CD4-positive, alpha-beta T cell treated with Interleukin-2 at 100 ng/mL for 4 hours (primary cell): ENCODE measurements around the gene CHN1.

Experiments
- DNase-seq: peaks from one replicate; pipeline ENCODE4 v3.0.0-alpha.2; 2020; ENCODE audit warnings: low spot score

The CHN1 gene

DNA sequence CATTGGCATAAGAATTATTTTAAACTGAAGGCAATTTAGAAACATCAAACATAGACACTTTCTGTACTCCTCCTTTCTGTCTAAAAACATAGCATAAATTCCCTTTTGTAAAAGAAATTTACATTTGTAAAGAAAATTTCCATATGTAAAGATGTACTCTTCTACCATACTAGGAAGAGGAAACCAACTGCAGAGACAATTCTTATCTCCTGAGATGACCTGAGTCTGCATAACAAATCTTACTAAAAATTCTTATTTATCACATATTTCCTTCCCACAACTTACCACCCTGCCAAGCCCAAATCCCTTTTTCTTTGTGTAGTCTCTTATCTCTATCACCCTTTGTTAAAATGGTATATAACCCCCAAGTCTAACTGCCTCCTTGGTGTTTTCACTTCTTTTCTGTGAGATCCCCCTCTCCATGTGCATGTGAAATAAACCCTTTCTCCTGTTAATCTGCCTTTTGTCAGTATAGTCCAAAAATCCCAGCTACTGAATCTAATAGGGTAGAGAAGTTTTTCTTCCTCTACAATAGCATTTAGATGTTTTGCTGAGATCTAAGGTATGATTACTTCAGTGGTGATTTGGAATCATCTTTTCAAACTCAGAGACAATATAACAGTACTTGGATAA lies 81.0 kb downstream of the CHN1 start:
- DNase-seq, result no peak

DNA sequence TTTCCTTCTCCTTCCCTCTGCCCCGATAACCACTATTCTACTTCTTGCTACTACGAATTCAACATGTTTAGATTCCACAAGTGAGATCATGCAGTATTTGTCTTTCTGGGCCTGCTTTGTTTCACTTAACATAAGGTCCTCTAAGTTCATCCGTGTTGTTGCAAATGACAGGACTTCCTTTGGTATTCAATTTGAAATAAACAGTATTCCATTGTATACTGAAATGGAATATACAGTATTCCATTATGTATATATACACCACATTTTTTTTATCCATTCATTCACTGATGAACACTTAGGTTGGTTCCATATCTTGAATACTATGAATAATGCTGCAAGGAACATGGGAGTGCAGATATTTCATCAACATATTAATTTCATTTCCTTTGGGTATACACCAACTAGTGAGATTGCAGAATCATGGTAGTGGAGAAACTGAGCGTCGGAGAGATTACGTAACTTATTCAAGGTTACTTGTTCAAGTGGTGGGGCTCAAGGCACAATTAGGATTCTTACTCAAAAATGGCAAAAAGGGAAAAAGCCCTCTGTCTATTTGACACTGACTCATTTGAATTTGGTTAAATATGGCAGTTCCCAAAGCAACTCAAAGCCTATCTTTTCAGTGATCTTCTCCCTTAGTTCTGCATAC lies 85.1 kb downstream of the CHN1 start:
- DNase-seq, result no peak

DNA sequence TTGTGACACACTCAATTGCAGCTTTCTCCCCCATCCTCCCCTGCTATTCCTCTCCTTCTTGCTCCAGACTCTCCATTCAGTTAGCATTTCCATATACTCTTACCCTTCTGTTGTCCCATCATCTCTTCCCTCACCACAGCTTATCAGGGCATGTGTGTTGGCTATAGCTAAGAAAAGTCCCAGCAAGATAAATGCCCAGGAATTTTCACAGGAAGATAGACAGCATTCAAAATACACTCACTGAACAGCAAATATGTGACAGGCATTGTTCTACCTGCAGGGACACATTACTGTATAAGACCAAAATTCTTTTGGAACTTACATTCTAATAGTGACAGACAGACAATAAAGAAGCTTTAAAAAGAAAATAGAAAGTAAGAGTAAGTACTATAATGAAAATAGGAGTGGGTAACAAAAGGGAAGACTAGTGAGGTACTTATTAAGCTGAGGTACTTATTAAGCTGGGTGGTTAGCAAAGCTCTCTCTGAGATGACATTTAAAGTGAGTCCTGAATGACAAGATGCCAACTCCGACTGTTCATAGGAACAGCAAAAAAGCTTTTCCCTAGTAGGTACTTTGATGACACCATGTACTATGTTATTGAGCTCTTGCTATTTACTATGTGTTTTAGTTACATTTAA lies 86.2 kb downstream of the CHN1 start:
- no peak for DNase-seq

DNA sequence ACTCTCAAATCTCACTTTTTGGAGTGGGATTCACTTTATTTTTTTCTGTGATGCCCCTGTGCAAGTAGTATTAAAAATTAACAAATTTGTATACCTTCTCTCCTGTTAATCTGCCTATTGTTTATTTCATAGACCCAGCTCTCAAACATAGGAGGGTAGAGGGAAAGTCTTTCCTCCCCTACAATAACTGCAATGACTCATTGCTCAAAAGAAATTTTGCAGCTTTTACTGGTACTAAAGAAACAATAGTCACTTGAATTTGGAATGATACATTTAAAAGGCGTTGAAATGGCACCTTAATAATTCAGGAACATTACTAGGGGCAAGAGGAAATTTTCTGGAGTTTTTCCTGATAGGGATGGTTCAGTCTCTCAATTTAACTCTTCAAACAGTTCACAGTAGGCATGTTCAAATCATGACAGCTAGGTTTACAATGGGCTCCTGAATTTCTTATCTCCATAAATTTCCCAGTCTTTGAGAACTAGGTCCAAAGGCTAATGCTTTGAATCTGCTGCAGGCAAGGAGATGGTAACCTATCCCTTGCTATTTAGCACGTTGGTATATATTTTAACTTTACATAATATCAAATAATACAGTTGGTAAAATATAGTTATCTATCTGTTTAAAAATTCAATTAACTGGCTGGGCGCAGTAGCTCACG lies 88.8 kb downstream of the CHN1 start:
- DNase-seq, result no peak

DNA sequence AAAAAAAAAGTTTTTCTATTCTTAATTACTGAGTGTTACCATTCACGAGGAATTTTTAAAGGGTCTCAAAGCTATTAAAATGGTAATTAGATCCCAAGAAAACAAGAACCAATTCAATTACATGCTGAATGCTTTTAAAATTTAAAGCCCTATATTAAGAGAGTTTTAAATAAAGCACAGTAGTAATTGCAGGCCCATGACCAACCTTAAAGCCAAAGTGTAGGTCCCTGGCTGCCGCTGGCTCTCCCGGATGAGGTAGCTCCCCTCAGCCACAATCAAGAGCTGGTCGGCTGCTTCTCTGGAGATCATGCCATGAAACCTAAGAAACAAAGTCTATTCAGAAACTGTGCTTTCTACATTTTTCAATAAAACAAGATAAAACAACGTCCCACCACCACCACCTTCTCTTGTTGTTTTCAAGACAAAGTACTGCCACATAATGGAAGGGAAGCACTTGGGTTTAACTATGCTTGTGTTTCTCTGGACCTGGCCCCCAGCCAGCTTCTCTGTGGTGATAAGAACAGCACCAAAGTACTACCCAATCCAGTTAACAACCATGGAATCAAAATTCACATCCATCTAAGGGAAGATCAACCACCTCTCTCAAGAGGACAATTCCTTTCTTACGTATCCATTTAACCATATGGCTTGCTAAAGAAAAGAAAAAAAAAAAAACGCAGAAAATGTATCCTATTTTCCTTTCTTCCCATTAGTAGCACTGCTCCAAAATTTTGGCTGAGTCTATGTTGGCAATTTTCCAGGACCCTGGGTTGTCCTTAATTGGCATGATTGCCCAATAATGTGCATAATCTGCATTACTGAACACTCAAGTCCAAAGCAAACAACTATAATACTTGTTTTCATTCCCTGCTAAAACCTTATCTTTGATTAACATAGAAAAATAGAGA lies 90.1 kb downstream of the CHN1 start:
- no peak for DNase-seq

DNA sequence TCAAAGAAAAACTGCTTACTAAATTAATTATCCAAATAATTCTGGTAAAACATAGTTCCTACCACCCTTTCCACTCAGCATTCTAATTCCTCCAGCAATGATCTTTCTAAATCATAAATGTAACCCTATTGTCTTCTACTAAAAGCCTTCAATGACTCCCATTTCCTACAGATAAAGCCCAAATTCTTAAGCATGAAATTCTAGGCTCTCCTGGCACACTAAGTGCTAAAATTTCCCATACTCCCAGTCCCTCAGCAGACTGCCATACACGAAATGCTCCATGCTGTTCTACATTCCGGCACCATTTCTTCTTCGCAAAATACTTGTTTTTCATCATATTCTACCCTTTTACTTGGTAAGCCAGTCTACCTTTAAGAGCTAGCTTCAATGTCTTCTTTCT lies 96.9 kb downstream of the CHN1 start:
- DNase-seq, result no peak

DNA sequence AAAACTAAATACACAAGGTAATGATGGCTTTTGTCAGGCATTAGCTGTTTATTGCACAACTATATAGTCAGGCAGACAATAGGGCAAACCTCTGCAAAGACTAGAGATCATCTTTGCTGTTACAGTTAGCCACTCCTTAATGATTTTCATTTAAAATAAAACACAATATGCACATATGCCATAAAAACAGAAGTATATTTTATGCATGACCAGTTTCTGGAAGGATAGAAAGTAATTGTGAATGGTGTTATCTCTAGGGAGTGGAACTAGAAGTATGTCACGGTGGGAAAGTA lies 102.0 kb downstream of the CHN1 start:
- no peak for DNase-seq

DNA sequence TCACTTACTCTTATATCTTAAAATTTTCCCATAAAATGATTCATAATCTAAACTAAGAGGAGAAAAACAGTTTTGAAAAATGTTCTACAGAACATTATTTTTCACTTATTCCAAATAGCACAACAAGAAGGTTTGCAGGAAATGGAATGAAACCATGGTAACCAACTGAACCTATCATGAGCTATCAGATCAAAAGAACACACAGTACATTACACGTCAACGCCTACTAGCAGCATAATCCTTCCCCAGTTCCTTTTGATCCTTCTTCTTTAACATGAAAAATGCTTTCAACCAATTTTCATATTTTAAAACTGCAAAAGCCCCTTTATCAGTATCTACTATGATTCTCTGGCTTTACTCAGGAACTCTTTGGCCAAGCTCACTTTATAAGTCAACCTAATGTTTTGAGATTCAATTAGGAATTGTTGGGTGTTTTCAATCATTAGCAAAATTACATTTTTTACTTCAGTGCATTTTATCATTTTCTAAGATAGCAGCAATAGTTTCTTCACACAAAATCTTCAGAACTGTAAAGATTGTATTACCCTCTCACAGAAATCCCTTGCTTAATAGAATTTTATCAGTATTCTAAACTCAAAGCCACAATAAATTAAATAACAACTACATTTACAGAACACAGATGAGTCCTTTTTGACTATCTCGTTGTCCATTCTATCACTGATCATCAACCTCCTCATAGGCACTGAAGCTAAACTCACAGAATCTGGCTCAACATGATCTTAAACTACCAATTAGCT lies 102.5 kb downstream of the CHN1 start:
- DNase-seq, result peak; percentile 44

DNA sequence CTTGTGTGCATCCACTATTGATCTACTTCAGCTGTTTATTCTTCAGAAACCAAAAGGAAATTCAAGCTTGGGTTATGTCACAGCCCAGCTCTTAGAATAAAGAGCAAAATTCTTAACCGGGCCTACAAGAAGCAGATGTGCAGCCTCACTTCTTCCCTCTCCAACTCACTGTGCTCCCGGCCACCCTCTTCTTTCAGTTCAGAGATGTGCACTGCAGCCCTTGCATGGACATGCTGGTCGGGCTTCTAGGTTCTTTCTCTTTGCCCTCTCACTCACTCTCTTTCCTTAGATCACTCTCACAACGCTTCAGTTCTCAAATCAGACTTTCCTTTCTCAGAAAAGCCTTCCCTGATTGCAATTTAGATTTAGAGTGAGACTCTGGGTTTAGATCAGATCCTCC lies 104.1 kb downstream of the CHN1 start:
- no peak for DNase-seq

DNA sequence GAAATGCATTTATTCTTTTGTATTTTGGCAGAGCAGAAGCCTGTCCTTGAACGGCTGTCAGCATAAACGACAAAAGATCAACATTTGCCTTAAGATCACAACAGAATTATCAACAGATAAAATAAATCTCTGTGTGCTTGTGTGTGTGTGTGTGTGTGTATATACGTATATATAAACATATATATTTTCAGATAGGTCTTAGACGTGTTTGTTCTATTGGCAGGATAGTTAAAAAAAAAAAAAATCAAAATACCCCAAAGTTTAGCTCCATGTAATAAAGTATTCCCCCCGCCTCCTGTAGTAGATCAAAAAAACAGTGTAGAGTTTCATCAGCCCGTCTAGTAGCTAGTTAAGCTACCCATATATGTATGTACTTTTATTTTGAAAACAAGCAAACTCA lies 107.9 kb downstream of the CHN1 start:
- no peak for DNase-seq

DNA sequence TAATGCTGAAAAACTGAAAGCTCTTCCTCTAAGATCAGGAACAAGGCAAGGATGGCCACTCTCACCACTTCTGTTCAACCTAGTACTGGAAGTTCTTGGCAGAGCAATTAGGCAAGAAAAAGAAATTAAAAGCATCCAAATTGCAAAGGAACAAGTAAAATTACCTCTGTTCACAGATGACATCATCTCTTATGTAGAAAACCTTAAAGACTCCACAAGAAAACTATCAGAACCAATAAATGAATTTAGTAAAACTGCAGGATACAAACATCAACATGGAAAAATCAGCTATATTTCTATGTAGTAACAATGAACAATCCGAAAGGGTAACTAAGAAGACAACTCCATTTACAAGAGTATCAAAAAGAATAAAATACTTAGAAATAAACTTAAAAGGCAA lies 112.2 kb downstream of the CHN1 start:
- no peak for DNase-seq

DNA sequence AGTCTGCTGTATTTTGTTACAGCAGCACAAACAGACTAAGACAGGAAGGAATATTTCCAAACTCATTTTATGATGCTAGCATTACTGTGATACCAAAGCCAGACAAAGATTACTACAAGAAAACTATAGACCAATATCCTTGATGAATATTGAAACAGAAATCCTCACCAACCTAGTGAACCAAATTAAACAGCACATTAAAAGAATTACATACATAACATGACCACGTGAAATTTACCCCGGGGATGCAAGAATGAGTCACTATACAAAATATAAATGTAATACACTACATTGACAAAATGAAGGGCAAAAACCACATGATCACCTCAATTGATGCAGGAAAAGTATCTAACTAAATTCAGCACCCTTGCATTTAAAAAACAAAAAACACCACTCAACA lies 112.6 kb downstream of the CHN1 start:
- no peak for DNase-seq

DNA sequence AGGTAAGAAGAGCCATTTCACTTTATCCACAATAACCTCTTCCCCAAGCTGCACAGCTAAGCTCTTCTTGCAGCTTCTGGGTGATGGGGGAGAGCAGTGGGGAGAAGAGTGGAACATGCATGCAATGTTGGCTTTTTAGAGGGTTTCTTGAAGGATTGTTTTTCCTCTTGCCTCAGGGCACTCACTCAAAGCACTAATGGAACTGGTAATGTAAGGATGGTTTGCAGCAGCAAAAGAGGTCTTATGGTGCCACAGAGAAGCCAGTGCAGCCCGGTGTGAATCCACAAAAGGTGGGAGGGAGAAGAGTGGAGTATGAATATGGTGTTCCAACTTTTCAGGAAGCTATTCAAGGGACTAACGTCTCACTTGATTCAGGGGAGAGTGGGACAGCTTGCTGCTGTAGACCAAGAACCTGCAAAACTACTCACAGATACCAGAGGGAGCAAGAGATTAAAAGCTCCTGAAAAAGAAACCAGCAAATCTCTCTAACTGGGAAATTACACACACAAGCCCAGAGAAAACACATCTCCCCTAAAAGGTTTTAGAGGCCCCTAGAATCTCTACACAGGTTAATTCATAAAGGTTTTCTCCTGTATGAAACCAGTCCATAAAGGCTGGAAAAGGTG lies 116.4 kb downstream of the CHN1 start:
- DNase-seq, result no peak

DNA sequence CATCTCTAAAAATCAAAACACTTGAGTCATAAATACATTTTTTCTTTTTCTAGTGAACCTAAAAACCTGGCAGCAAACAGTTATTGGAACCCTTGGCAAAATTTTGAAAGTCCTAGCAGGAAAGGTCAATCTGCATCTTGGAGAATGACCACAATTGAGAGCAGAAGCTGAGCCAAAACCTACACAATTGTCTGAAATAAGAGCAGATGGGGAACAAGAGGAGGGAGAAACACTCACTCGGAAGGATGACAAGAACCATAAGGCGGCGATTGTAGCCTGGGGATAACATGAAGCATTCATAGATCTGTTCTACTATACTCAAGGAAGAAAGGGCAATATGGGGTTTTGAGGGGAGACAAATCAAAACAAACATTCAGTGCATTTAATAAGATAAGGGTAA lies 117.0 kb downstream of the CHN1 start:
- no peak for DNase-seq

DNA sequence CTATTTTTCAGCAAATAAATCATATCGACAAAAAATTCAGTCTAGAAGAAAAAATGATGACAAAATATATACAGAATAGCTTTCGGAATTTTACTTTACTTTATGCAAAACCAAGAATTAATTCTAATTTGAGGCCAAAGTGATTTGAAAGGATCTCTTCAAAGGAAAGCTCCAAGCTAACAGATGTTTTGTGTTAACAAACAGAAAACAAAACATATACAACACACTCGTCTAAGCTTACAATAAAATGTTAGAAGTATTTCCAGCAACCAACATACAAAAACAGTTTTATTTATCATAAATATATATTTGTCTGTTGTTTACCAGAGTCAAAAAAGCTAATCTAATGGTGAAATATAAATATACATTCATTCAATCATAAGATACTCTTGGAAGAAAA lies 122.8 kb downstream of the CHN1 start:
- DNase-seq, result no peak

DNA sequence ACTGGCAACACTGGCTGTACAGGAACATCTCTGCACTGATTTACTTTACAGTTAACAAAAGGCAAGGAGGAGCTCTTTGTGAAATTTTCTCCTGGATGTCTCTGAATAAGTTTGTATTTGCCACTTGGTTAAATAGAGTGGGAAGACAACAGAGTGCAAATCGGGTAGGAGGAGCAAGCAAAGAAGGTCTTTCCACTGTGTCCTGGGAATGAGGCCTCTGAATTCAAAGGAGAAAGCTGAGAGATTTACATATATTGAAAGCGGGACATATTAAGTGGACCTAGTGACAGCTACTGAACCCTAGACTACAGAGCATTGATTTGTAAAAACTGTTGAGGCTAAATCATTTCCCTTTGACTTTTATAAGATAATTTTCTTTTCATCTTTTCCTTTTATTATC lies 123.5 kb downstream of the CHN1 start:
- DNase-seq, result no peak

DNA sequence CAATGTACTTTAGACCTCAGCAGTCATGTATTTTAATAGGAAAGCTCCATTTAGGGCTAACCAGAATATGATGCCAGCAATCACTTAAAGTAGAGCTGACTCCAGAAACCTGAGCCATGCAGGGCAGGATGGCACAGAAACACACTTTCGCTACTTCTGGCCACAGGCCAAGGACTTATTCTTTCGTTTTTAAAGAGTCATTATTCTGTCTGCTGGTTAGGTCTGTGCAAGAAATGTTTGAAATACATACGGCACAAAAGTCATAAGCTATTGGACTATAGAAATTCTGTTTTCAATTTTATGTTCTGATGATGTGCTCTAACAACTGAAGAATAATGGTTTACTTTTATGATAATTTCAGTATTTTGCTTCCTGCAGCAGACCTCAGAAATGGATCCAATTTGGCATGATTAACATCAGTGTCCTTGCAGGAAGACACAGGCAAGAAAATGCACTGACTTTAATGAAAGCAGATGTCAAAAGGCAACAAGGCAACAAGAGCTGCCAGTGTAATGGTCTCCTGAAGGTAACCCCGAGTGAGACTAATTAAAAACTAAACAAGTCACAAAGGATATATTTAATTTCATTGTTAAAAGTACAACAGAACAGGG lies 126.5 kb downstream of the CHN1 start:
- no peak for DNase-seq

DNA sequence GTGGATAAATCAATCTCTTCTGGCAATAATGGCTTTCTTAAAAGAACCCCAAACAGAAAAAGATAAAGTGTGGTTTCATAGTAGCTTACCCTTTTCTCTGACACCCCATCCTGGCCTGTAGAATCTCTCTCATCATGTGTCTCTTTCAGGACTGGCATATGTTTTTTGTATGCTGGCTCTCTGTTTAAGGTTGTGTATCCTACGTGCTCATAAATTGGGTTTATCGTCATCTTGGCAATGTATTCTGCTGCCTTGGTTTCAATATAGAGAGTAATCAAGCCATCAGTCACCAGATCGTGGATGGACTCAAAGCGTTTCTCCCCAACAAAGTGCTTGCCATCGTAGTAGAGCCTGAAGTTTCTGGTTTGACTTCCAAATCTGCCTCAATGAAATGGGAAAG lies 127.4 kb downstream of the CHN1 start:
- no peak for DNase-seq

DNA sequence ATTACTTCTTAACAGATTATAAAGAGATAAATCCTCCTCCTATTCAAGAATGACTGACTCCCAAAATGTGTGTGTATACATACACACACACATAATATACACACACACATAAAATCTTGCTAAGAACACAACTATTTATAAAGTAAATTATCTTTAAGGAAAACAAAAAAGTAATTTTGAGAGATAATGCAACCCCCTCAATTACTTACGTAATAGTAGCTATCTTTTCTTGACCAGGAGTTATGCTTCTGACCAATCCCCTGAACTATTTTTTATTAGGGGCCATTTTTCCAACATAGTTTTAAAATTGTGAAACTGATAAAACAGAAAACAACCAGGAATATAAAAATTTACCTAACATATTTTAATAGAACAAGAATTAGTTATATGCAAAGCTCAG lies 127.9 kb downstream of the CHN1 start:
- DNase-seq, result no peak

DNA sequence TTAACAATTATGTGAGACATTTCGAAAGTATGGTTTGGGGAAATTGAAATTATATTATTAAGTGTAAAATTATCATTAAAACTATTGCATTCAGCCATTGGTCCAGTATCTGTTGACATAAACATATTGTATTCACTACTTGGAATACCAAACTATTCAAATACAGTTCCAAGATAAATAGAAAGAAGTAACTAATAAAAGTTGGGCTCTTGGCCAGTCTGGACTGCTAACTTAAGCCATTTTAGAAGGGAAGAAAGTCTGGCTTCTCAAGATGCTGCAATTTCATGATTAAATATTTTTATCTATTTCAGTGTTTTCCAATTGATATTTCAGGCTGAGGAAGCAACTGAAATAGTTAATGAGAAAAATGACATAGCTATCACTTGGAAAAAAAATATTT lies 131.1 kb downstream of the CHN1 start:
- DNase-seq, result no peak

DNA sequence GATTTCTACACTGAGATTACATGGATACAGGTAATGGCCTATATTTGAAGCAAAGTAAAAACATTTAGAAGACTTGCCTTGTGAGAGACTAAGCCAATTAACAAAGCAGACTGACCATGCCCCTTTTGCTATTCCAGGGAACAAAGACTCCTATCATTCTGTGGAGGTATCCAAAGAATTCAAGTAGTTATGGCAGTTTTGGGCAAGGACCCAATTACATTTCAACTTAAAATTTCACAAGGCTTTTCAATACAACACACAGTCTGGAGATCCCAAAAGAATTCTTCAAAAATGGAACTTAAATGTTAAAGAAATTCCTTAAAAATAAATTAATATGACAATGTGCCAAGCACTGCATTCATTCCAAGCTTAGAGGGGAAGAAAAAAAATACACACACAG lies 131.7 kb downstream of the CHN1 start:
- no peak for DNase-seq
